Omental fat pad (tissue), 4 donors: ENCODE results near the gene LSP1. TPM values are rescaled to one million over a fixed set of nuclear protein-coding genes. Genes with fewer than 3 reads are reported as not detected.

ENCODE experiments used
- ATAC-seq: fragments of 150-250 bp; one replicate; pipeline ENCODE4 v1.9.1; 2016; ENCODE audit warnings: mild to moderate bottlenecking, moderate library complexity; ENCODE audit not compliant: low FRiP score
- DNase-seq: peaks from one replicate; pipeline ENCODE4 v3.0.0-alpha.2; 2019; ENCODE audit warnings: low spot score
- CTCF ChIP-seq, 3 donors: fragments of 450-650 bp; IDR thresholded peaks; one replicate each; pipeline ENCODE4 v1.5.1; 2016 to 2017; ENCODE audit warnings: antibody characterized with exemption in 3 of 3, mild to moderate bottlenecking in 3 of 3, moderate library complexity in 2 of 3
- total RNA-seq, 4 donors: library from RNA; depleted of rRNA; stranded (reverse); fragments of >200 nt; gene quantifications; one replicate each; pipeline ENCODE4 v1.1.0, GENCODE V29; 2016

The LSP1 gene
- total RNA-seq, 4 donors from 2014 or later = 12.1 to 71.2 (median 49.8) TPM

GRCh38 chr11:1927026-1927847, 74.4 kb downstream of the LSP1 start:
- ATAC-seq (no peak), DNase-seq (no peak)
- TF ChIP-seq CTCF (IDR thresholded peaks at IDR 0.05) = no peak

- DNase-seq (no peak), ATAC-seq (no peak)
- TF ChIP-seq CTCF (IDR thresholded peaks at IDR 0.05) = no peak
Measured at GRCh38 chr11:1927848-1928469, 75.1 kb downstream of the LSP1 start.

- no peak for TF ChIP-seq CTCF (IDR thresholded peaks at IDR 0.05)
- no peak for DNase-seq
- no peak for ATAC-seq
Measured at GRCh38 chr11:1928470-1928890, 75.6 kb downstream of the LSP1 start.

- no peak for TF ChIP-seq CTCF (IDR thresholded peaks at IDR 0.05)
- no peak for ATAC-seq
Measured at GRCh38 chr11:1928891-1929541, 76.1 kb downstream of the LSP1 start.

GRCh38 chr11:1929621-1930461, 77.0 kb downstream of the LSP1 start:
- DNase-seq = no peak
- no peak for ATAC-seq
- no peak for TF ChIP-seq CTCF (IDR thresholded peaks at IDR 0.05)

More at GRCh38 chr11:1928891-1929541, 76.1 kb downstream of the LSP1 start:
- DNase-seq = no peak

GRCh38 chr11:1930462-1930830, 77.6 kb downstream of the LSP1 start:
- no peak for TF ChIP-seq CTCF (IDR thresholded peaks at IDR 0.05)
- no peak for DNase-seq
- no peak for ATAC-seq
